Type B pancreatic cell (in vitro differentiated cells): ENCODE measurements around the gene TSPAN17. TPM values are rescaled to one million over a fixed set of nuclear protein-coding genes. Genes with fewer than 3 reads are reported as not detected.

Experiments used
- DNase-seq: peaks from one replicate; pipeline ENCODE4 v3.0.0; 2021; ENCODE audit warnings: mixed read lengths; ENCODE audit not compliant: unreplicated experiment; ENCODE audit errors: extremely low spot score
- H3K27ac Mint-ChIP-seq: 2 replicates; pipeline ENCODE4 v1.8.0; 2021; ENCODE audit warnings: mild to moderate bottlenecking, mixed read lengths
- H3K27me3 Mint-ChIP-seq: 2 replicates; pipeline ENCODE4 v1.8.0; 2021; ENCODE audit warnings: mixed read lengths
- H3K36me3 Mint-ChIP-seq: 2 replicates; pipeline ENCODE4 v1.8.0; 2021; ENCODE audit warnings: mixed read lengths
- H3K4me1 Mint-ChIP-seq: one replicate; pipeline ENCODE4 v1.8.0; 2021; ENCODE audit warnings: mixed read lengths; ENCODE audit not compliant: unreplicated experiment
- H3K4me3 Mint-ChIP-seq: 2 replicates; pipeline ENCODE4 v1.8.0; 2021; ENCODE audit warnings: mild to moderate bottlenecking, mixed read lengths
- H3K9me3 Mint-ChIP-seq: 2 replicates; pipeline ENCODE4 v1.8.0; 2021; ENCODE audit warnings: mixed read lengths
- CTCF ChIP-seq: fragments of 200-600 bp; sonication (generic); conservative IDR thresholded peaks from 2 replicates; pipeline ENCODE4 v1.5.0; 2021; ENCODE audit warnings: antibody characterized with exemption, mild to moderate bottlenecking
- total RNA-seq: library from RNA; stranded (reverse); gene quantifications from 2 replicates; pipeline ENCODE4 v1.2.1, GENCODE V29; 2021; ENCODE audit warnings: low replicate concordance

TSPAN17 gene
- total RNA-seq, 1 donor from 2014 or later, result 45.9 TPM

DNA sequence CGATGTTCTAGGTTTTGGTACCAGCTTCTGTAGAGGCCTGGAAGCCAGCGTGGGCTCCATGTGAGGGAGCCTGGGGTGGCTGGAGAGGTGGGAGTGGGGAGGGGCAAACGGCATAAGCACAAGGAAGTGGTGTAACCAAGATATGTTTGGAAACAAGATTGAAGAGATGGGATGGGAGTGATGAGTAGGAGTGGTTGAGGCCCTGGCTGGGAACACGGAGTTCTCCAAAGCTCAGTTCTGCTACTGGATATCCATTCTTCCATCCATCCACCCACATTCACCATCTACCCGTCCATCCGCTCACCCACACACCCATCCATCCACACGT lies 12.2 kb downstream of the TSPAN17 start:
- TF ChIP-seq CTCF, result no peak
- Mint-ChIP-seq H3K4me1 (peaks cover 15% of the 10 kb centered on the region), H3K36me3 (no peaks in the 10 kb centered on the region), H3K27ac (peak overlapping the region; percentile 50), H3K9me3 (no peaks in the 10 kb centered on the region), H3K27me3 (peaks cover 13% of the 10 kb centered on the region), H3K4me3 (no peak overlapping the region)
- DNase-seq, result no peak

- H3K4me1 Mint-ChIP-seq, result peaks cover 15% of the 10 kb centered on the region
- no peak overlapping the region for H3K27ac Mint-ChIP-seq
- no peaks in the 10 kb centered on the region for H3K36me3 Mint-ChIP-seq
- no peak overlapping the region for H3K4me3 Mint-ChIP-seq
- DNase-seq, result no peak
- TF ChIP-seq CTCF, result no peak
- no peaks in the 10 kb centered on the region for H3K9me3 Mint-ChIP-seq
- peaks cover 13% of the 10 kb centered on the region for H3K27me3 Mint-ChIP-seq
Measured at GRCh38 chr5:176659860-176660461, 12.7 kb downstream of the TSPAN17 start.

GRCh38 chr5:176660530-176660859 lies 13.2 kb downstream of the TSPAN17 start:
- Mint-ChIP-seq H3K4me3 (no peak overlapping the region), H3K27ac (no peak overlapping the region), H3K27me3 (peaks cover 17% of the 10 kb centered on the region), H3K4me1 (peaks cover 15% of the 10 kb centered on the region), H3K36me3 (no peaks in the 10 kb centered on the region), H3K9me3 (no peaks in the 10 kb centered on the region)
- no peak for TF ChIP-seq CTCF
- no peak for DNase-seq

- H3K4me3 Mint-ChIP-seq, result no peak overlapping the region
- H3K27ac Mint-ChIP-seq, result no peak overlapping the region
Measured at GRCh38 chr5:176660860-176661641, 13.8 kb downstream of the TSPAN17 start.

GRCh38 chr5:176661676-176662075 lies 14.4 kb downstream of the TSPAN17 start:
- Mint-ChIP-seq H3K36me3 (no peaks in the 10 kb centered on the region), H3K4me1 (peaks cover 15% of the 10 kb centered on the region), H3K4me3 (no peak overlapping the region), H3K27me3 (peaks cover 19% of the 10 kb centered on the region), H3K9me3 (no peaks in the 10 kb centered on the region), H3K27ac (no peak overlapping the region)
- no peak for DNase-seq
- TF ChIP-seq CTCF, result no peak

More at GRCh38 chr5:176660860-176661641, 13.8 kb downstream of the TSPAN17 start:
- Mint-ChIP-seq H3K27me3 (peaks cover 19% of the 10 kb centered on the region), H3K4me1 (peaks cover 15% of the 10 kb centered on the region), H3K9me3 (no peaks in the 10 kb centered on the region), H3K36me3 (no peaks in the 10 kb centered on the region)
- peak; percentile 87 for DNase-seq
- peak; percentile 98 for TF ChIP-seq CTCF
